ENCODE results near the gene CARD19. TPM values are rescaled to one million over a fixed set of nuclear protein-coding genes. Genes with fewer than 3 reads are reported as not detected.
"Not testable (repeated sequence)": the region's sequence is repeated elsewhere in the genome, so short reads cannot be mapped to it uniquely, and the experiment has no call there.

CARD19 gene
- total RNA-seq, 1 donor, result 38.9 TPM

DNA sequence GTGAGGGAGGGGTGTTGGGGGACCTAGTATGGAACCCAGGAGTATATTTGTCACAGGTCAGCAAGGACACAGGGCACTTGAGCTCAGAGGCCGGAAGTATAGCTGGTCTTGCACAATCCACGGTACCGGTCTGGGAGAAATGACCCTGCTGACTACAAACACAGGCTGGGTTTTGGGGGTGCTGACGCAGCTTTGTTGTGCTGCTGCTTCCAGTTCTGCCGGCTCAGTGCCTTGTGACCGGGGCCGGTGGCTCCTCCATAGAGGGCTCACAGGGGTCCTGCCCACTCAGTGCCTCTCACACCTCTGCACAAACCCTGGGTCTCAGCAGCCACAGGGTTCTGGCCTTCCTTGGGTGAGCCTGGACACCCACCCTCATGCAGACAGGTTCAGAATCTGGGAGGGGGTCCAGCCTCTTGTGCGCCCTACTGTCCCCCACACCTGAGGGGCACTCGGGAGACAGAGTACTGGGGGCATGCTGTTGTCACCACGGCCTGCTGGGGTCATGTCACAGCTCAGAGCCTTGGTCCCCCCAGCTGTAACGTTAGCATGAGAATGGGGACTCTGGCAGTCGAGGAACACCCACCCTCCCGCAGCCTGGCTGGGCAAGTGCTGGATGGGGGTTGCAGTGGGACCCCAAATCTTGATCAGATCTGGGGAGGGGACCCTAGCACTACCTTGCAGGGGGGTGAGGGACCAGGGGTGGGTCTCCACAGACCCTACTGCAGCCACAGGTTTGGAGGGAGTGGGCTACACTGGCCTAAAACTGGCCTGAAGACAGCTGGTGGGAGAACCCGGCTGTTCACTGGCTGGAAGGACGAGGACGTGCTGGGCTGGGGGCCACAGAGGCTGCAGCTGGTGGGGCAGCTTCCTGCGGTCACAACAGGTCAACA, 20.3 kb downstream of the CARD19 start:
- DNase-seq (ENCODE audit: low read depth), result peak; percentile 55
- no peak overlapping the region for H3K4me3 ChIP-seq (ENCODE audit: low read depth, low read length)
- TF ChIP-seq, protein P1, sequence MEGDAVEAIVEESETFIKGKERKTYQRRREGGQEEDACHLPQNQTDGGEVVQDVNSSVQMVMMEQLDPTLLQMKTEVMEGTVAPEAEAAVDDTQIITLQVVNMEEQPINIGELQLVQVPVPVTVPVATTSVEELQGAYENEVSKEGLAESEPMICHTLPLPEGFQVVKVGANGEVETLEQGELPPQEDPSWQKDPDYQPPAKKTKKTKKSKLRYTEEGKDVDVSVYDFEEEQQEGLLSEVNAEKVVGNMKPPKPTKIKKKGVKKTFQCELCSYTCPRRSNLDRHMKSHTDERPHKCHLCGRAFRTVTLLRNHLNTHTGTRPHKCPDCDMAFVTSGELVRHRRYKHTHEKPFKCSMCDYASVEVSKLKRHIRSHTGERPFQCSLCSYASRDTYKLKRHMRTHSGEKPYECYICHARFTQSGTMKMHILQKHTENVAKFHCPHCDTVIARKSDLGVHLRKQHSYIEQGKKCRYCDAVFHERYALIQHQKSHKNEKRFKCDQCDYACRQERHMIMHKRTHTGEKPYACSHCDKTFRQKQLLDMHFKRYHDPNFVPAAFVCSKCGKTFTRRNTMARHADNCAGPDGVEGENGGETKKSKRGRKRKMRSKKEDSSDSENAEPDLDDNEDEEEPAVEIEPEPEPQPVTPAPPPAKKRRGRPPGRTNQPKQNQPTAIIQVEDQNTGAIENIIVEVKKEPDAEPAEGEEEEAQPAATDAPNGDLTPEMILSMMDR (IDR thresholded peaks at IDR 0.05; ENCODE audit: insufficient read depth, low read length), result no peak

DNA sequence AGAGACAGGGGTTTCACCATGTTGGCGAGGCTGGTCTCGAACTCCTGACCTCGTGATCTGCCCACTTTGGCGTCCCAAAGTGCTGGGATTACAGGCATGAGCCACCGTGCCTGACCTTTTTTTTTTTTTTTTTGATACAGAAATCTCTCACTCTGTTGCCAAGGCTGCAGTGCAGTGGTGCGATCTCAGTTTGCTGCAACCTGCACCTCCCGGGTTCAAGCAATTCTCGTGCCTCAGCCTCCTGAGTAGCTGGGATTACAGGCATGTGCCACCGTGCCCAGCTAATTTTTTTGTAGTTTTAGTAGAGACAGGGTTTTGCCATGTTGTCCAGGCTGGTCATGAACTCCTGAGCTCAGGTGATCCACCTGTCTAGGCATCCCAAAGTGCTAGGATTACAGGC, 21.5 kb downstream of the CARD19 start:
- H3K4me3 ChIP-seq (ENCODE audit: low read depth, low read length); DNase-seq (ENCODE audit: low read depth): not testable (repeated sequence)

DNA sequence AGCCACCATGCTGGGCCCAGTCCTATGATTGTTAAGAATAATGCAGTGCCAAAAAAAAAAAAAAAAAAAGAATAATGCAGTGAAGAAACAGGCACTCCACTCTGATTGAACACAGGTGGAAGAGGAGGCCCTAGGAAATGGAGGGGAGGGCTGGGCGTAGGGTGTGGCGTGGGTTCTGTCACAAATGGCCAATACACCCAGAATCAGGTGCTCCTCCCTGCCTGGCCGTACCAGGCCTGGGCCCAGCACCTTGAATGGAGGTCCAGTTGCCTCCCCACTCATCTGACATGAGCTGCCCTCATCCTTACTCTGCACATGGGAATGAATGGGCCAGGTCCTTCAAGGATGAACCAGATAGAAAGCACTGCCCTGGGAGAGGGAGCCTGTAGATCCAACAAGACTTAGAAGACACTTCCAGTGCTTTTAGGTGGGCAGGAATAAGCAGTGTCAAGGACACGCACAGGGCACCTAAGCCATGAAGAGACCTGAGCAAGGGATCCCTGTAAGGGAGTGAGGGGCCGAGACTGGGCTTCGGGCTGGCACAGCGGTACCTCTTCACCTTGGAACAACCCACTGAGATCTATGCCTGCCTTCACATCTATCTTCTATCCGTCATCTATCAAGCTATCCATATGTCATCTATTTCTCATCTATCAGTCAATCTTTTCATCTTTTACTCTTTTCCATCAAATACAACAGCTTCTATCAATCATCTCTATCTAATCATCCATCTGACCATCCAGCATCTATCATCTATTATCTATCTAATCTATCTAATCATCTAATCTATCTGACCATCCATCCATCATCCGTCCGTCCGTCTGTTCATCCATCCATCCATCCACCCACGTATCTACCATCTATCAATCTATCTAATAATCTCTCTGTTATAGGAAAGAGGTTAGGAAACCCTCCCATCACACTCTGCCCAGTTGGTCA, 22.2 kb downstream of the CARD19 start:
- no peak for DNase-seq (ENCODE audit: low read depth)
- TF ChIP-seq, protein P1 (IDR thresholded peaks at IDR 0.05; ENCODE audit: insufficient read depth, low read length), result no peak
- no peak overlapping the region for H3K4me3 ChIP-seq (ENCODE audit: low read depth, low read length)

DNA sequence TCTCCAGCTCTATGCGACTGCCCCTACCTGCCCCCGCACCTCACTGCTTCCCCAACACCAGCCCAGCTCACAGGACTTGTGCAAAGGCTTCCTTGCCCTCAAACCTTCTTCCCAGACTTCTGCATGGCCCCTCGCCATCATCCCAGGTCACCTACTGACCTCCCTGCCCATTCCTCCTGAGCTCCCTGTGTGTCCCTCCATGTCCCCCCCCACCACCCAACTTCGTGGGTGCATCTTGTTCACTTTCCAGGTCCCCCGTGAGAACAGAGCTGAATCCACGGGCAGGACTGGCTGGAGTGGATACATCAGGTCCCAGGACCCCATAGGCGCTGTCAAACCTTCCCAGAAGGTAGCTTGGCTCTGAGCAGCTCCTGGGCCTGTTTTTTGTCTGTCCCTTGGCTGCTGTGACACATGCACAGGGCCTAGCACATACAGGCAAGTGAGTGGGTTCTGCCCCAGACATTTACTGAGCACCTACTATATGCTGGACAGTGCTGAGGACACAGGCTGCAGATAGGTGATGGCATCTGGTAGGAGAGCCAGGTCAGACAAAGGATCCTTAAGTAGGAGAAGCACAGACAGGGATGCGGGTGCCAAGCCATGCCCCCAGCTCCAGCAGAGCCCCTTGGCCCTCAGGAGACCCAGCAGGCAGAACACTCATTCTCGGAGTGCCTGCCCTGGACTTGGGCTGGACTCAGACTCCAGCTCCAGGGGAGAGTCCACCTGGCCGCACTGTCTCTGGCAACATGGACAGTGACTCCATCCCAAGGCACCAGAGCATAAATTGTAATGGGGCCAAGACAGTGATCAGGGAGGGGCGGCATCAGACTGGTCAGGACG, 23.1 kb downstream of the CARD19 start:
- no peak overlapping the region for H3K4me3 ChIP-seq (ENCODE audit: low read depth, low read length)
- TF ChIP-seq, protein P1 (IDR thresholded peaks at IDR 0.05; ENCODE audit: insufficient read depth, low read length), result no peak

DNA sequence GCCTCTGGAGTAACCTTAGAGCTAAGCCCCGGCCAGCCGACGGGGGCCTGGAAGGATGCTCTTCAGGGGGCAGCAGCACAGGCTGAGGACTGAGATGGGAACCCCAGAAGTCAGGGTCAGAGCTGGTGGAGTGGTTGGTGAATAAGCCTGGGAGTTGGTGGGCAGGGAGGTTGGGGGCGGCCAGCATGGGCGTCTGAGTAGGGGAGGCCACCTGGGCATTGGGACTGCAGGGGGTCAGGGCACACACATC, 23.6 kb downstream of the CARD19 start:
- TF ChIP-seq, protein P1 (IDR thresholded peaks at IDR 0.05; ENCODE audit: insufficient read depth, low read length), result no peak
- no peak for DNase-seq (ENCODE audit: low read depth)
- no peak overlapping the region for H3K4me3 ChIP-seq (ENCODE audit: low read depth, low read length)

More for the DNA sequence above, 23.1 kb downstream of the CARD19 start:
- DNase-seq (ENCODE audit: low read depth), result no peak

DNA sequence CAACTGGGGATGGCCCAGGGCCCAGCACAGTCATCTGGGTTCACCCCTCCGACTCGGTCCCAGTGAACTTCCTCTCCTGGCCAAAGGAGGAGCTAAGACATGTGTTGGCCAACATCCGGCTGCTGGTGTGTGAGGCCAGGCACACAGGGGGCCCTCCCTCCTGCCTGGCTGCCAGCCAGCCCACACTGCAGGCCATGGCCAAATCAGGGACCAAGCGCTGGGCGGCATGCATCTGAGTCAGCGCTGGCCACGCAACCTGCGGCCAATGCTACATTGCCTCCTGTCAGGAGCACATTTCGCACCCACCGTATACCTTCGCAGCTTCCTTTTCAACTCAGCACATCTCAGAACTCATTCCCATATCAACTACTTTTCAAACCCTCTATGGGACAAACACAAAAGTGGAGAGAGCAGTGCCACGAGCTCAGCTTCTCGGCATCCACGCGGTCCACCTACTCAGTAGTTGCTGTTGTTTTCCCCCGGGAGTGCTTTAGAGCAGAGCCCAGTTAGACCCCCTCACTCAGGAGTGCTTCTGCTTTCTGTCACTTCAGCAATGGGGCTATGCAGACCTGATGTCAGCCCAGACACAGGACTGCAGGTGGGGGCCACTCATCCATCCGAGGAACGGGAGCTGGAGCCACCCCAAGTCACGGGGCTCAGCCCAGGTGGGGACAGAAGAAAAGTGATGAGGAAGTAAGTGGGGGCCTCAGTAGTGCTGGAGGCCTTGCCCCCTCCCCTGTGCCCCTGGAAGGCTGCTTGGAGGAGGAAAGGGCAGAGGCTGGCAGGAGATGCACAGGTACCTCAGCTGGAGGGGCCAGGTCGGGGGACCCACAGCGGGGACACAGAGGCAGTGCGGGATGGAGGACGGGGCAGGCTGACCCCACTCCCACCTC, 24.2 kb downstream of the CARD19 start:
- no peak overlapping the region for H3K4me3 ChIP-seq (ENCODE audit: low read depth, low read length)
- TF ChIP-seq, protein P1 (IDR thresholded peaks at IDR 0.05; ENCODE audit: insufficient read depth, low read length), result peak; percentile 71
- DNase-seq (ENCODE audit: low read depth), result peak; percentile 94

Measured in fibroblast of the aortic adventitia (primary cell).